ENCODE results near the gene TGFBR1. TPM values are rescaled to one million over a fixed set of nuclear protein-coding genes. Genes with fewer than 3 reads are reported as not detected.

The TGFBR1 gene
- total RNA-seq, 2 donors from 2014 or later: 74.8 to 75.6 TPM

DNA sequence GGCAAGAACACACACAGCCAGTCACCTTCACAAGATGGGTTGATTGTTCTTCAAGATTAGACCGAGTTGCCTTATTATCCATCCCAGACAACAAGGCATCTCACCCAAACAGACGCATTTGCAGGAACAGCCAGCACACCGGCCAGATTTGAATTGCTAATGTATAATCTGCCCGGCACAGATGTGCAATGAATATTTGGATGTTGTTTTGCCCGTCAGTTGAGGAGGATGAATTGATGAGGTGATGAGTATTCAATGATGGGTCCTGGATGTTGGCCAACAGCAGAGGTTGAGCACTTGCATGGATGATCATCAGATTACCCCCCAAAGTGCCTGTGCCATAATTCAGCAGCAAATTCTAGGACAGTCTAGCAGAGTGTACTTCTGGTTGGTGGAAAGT is 96.7 kb downstream of the TGFBR1 start:
- Mint-ChIP-seq H3K4me3 (no peak overlapping the region), H3K27me3 (ENCODE audit: insufficient read depth) (no peaks in the 10 kb centered on the region), H3K9me3 (no peaks in the 10 kb centered on the region), H3K36me3 (ENCODE audit: low read depth) (no peaks in the 10 kb centered on the region), H3K27ac (no peak overlapping the region), H3K4me1 (peaks cover 9% of the 10 kb centered on the region)
- Histone ChIP-seq H3K9me3 (ENCODE audit: control insufficient read depth, low read length) (no peaks in the 10 kb centered on the region), H3K9ac (ENCODE audit: extremely low read depth, low read length, poor library complexity, severe bottlenecking) (no peak overlapping the region), H3K36me3 (ENCODE audit: control insufficient read depth, insufficient read depth, low read length) (no peaks in the 10 kb centered on the region), H3K4me1 (ENCODE audit: control insufficient read depth, insufficient read depth, low read length) (no peaks in the 10 kb centered on the region), H3K4me3 (ENCODE audit: low read length) (no peak overlapping the region), H3K27me3 (ENCODE audit: control insufficient read depth, insufficient read depth, low read length, poor library complexity, severe bottlenecking) (no peaks in the 10 kb centered on the region), H3K27ac (ENCODE audit: low read depth, low read length) (peak overlapping the region; percentile 63)
- WGBS, 2 experiments (ENCODE audit: insufficient coverage in 1 of 2, insufficient read length in 1 of 2): 83 to 86% methylated on average over 3 to 5 of the region's 5 CpGs
- no peak for DNase-seq
- TF ChIP-seq, protein P1, sequence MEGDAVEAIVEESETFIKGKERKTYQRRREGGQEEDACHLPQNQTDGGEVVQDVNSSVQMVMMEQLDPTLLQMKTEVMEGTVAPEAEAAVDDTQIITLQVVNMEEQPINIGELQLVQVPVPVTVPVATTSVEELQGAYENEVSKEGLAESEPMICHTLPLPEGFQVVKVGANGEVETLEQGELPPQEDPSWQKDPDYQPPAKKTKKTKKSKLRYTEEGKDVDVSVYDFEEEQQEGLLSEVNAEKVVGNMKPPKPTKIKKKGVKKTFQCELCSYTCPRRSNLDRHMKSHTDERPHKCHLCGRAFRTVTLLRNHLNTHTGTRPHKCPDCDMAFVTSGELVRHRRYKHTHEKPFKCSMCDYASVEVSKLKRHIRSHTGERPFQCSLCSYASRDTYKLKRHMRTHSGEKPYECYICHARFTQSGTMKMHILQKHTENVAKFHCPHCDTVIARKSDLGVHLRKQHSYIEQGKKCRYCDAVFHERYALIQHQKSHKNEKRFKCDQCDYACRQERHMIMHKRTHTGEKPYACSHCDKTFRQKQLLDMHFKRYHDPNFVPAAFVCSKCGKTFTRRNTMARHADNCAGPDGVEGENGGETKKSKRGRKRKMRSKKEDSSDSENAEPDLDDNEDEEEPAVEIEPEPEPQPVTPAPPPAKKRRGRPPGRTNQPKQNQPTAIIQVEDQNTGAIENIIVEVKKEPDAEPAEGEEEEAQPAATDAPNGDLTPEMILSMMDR (conservative IDR thresholded peaks at IDR 0.05): no peak

Other genes with a start within 250 kb of the TGFBR1 start
- under 1 TPM in 1 of 2 donors, not detected in 1; 0.27 TPM for gene COL15A1, start 161.2 kb upstream of the TGFBR1 start, total RNA-seq
- gene ALG2, start 116.8 kb downstream of the TGFBR1 start, total RNA-seq: 10 to 100 TPM; 27.6 to 28.8 TPM
- gene SEC61B, start 117.2 kb downstream of the TGFBR1 start, total RNA-seq: 100 to 1,000 TPM; 153 to 187 TPM

All from endodermal cell (in vitro differentiated cells).